Measurements from ENCODE around the gene PTPRE.

DNA sequence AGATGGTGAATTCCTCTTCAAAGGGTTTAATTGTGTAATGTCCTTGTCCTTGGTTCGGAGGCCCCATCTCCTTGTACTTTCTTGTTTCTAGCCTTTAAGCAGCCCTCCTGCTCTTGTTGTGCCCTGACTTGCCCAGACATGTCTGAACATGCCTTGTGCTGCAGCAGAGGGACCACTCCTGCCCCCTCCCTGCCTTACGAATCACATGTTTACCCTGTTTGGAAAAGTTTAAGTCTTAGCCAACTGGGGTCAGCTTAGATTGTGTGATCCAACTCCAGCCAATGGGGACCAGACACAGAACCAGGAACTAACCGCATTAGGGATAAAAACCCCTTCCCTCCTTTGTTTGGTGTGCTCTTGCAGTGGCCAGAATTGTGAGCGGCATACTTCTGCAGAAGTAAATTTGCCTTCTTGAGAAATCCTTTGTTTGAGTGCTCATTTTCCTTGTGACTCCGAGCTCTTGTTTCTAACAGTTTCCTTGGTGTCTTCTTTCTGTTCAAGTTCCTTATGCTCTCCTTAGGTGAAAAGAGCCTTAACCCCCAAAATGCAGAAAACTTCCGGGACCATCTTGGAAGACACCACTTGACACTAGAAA is 43.6 kb upstream of the PTPRE start:
- TF ChIP-seq POLR2A (IDR thresholded peaks at IDR 0.05; ENCODE audit: low read length) (no peak), GATA1 (IDR thresholded peaks at IDR 0.05; ENCODE audit: low read depth, low read length) (no peak)

All from erythroblast (primary cell).